ENCODE measurements around the gene SLC4A9. TPM values are rescaled to one million over a fixed set of nuclear protein-coding genes. Genes with fewer than 3 reads are reported as not detected.

The SLC4A9 gene
- total RNA-seq, 2 donors from 2014 or later: 0.79 to 1.4 TPM

DNA sequence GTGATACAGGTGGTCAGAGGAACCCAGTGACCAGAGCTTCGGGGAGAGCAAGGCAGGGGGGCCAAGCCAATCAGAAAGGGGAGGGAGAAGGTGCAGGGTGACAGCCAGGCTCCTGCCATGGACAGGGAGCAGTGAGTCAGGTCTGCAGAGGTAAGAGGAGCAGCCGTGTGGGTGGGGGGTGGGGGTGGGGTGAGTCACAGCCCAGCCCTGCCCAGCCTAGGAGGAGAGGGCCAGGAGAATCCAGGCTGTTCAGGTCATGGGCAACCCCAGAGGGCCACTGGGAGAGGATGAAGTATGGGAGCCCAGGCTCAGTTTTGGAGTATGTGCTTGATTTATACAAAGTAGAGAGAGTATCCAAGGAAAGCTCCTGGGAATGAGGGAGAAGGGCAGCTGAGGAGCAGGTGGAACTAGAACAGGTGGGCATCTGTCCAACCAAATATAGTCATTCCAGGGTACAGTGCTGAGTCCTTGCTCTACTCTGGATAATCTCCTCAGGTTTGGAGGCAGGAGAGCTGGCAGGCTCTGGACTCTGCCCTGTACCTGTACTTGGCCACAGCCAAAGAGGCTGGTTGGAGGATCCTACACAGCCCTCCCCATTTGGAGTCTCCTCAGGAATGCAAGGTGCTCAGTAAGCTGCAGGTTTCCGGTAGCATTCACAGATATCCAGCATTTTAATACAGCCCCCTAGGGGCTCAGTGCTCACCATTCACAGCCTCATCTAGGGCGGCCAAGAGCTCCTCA is 15.1 kb upstream of the SLC4A9 start:
- Mint-ChIP-seq H3K27me3 (ENCODE audit: insufficient read depth) (peaks cover 16% of the 10 kb centered on the region), H3K4me3 (peak overlapping the region; percentile 69), H3K9me3 (no peaks in the 10 kb centered on the region), H3K4me1 (peaks cover 11% of the 10 kb centered on the region), H3K36me3 (ENCODE audit: low read depth) (no peaks in the 10 kb centered on the region), H3K27ac (no peak overlapping the region)
- H3K9ac ChIP-seq (ENCODE audit: extremely low read depth, low read length, poor library complexity, severe bottlenecking): no peak overlapping the region
- H3K4me3 ChIP-seq (ENCODE audit: low read length): no peak overlapping the region
- no peaks in the 10 kb centered on the region for H3K4me1 ChIP-seq (ENCODE audit: control insufficient read depth, insufficient read depth, low read length)
- WGBS, 2 experiments (ENCODE audit: insufficient coverage in 1 of 2, insufficient read length in 1 of 2): 64 to 70% methylated on average over 4 of the region's 4 CpGs
- peak; percentile 69 for DNase-seq
- H3K27ac ChIP-seq (ENCODE audit: low read depth, low read length): no peak overlapping the region
- H3K9me3 ChIP-seq (ENCODE audit: control insufficient read depth, low read length): no peaks in the 10 kb centered on the region
- peak; percentile 33 for TF ChIP-seq CTCF (conservative IDR thresholded peaks at IDR 0.05)
- peaks cover 12% of the 10 kb centered on the region for H3K27me3 ChIP-seq (ENCODE audit: control insufficient read depth, insufficient read depth, low read length, poor library complexity, severe bottlenecking)
- H3K36me3 ChIP-seq (ENCODE audit: control insufficient read depth, insufficient read depth, low read length): peaks cover 3% of the 10 kb centered on the region

DNA sequence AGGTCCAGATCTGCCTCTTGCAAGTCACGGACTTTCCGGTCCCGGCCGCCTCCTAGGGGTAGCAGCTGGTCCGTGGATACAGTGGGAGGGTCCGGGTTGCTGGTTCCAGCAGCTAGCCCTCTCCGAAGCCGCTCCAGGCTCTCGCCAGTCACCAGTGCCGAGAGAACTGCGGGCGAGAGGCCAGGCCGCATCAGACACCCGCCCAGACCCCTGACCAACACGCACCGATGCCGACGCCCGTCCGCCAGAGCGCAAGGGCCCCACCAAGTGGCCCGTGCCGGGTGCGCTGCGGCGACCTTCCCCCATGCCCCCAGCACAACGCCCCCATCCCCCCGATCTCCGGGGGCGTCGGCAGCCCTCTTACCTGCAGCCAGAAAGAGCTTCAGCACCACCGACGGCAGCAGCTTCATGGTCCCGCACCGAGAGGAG is 14.1 kb upstream of the SLC4A9 start:
- no peaks in the 10 kb centered on the region for H3K36me3 Mint-ChIP-seq (ENCODE audit: low read depth)
- H3K4me1 Mint-ChIP-seq: peaks cover 11% of the 10 kb centered on the region
- 0 to 6% methylated on average over 5 to 35 of the region's 35 CpGs for WGBS, 2 experiments (ENCODE audit: insufficient coverage in 1 of 2, insufficient read length in 1 of 2)
- Histone ChIP-seq H3K27me3 (ENCODE audit: control insufficient read depth, insufficient read depth, low read length, poor library complexity, severe bottlenecking) (peaks cover 20% of the 10 kb centered on the region), H3K4me3 (ENCODE audit: low read length) (peak overlapping the region; percentile 77), H3K27ac (ENCODE audit: low read depth, low read length) (no peak overlapping the region), H3K9ac (ENCODE audit: extremely low read depth, low read length, poor library complexity, severe bottlenecking) (peak overlapping the region; percentile 46), H3K36me3 (ENCODE audit: control insufficient read depth, insufficient read depth, low read length) (peaks cover 3% of the 10 kb centered on the region), H3K4me1 (ENCODE audit: control insufficient read depth, insufficient read depth, low read length) (no peaks in the 10 kb centered on the region), H3K9me3 (ENCODE audit: control insufficient read depth, low read length) (no peaks in the 10 kb centered on the region)
- peak overlapping the region; percentile 69 for H3K4me3 Mint-ChIP-seq
- peak overlapping the region; percentile 77 for H3K27ac Mint-ChIP-seq
- peak; percentile 90 for DNase-seq
- H3K9me3 Mint-ChIP-seq: no peaks in the 10 kb centered on the region
- peaks cover 17% of the 10 kb centered on the region for H3K27me3 Mint-ChIP-seq (ENCODE audit: insufficient read depth)
- TF ChIP-seq CTCF (conservative IDR thresholded peaks at IDR 0.05): peak; percentile 56

GRCh38 chr5:140346348-140347221 is 13.4 kb upstream of the SLC4A9 start, which contains the start of gene HBEGF:
TSS of gene HBEGF (minus strand) at chr5:140346603. CDS start at chr5:140346328, 275 bp downstream.
- 3 to 8% methylated on average over 23 to 72 of the region's 72 CpGs for WGBS, 2 experiments (ENCODE audit: insufficient coverage in 1 of 2, insufficient read length in 1 of 2)
- Mint-ChIP-seq H3K27me3 (ENCODE audit: insufficient read depth) (peaks cover 18% of the 10 kb centered on the region), H3K27ac (peak within 1 kb of the TSS; percentile 77), H3K4me3 (peak within 1 kb of the TSS; percentile 69), H3K4me1 (peaks cover 11% of the 10 kb centered on the region), H3K9me3 (no peaks in the 10 kb centered on the region), H3K36me3 (ENCODE audit: low read depth) (no peaks in the 10 kb centered on the region)
- peak within 1 kb of the TSS; percentile 46 for H3K9ac ChIP-seq (ENCODE audit: extremely low read depth, low read length, poor library complexity, severe bottlenecking)
- H3K27me3 ChIP-seq (ENCODE audit: control insufficient read depth, insufficient read depth, low read length, poor library complexity, severe bottlenecking): peaks cover 20% of the 10 kb centered on the region
- peak within 1 kb of the TSS; percentile 77 for H3K4me3 ChIP-seq (ENCODE audit: low read length)
- no peaks in the 10 kb centered on the region for H3K9me3 ChIP-seq (ENCODE audit: control insufficient read depth, low read length)
- no peak within 1 kb of the TSS for H3K27ac ChIP-seq (ENCODE audit: low read depth, low read length)
- H3K4me1 ChIP-seq (ENCODE audit: control insufficient read depth, insufficient read depth, low read length): no peaks in the 10 kb centered on the region
- peak; percentile 81 for TF ChIP-seq CTCF (conservative IDR thresholded peaks at IDR 0.05)
- peaks cover 3% of the 10 kb centered on the region for H3K36me3 ChIP-seq (ENCODE audit: control insufficient read depth, insufficient read depth, low read length)
- peak; percentile 97 for DNase-seq
